ENCODE data around the gene SCAP.

SCAP gene

DNA sequence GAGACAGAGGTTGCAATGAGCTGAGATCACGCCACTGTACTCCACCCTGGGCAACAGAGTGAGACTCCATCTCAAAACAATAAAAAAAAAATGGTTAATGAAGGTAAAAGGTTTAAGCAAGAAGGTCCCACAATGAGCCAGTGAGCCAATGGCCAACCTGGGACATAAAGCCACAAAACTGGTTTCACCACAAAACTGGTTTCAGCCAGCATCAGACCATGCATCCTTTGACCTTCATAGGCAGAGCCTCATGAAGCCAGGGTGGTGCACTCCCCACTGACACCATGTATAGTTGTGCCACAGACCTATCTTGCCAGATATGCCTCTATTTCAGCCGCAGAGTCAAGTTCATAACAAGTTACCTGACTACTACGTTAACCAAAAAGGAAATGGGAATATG lies 41.9 kb downstream of the SCAP start:
- WGBS, 2 experiments, result 88 to 99% methylated on average over 3 of the region's 3 CpGs
- Histone ChIP-seq H3K4me3 (ENCODE audit: insufficient read depth, low read depth, low read length) (no peak overlapping the region), H3K27me3 (ENCODE audit: control insufficient read depth, insufficient read depth, low read length, poor library complexity, severe bottlenecking) (no peaks in the 10 kb centered on the region), H3K4me1 (ENCODE audit: control insufficient read depth, insufficient read depth, low read length) (peaks cover 12% of the 10 kb centered on the region), H3K9me3 (ENCODE audit: control insufficient read depth, low read length) (no peaks in the 10 kb centered on the region), H3K27ac (ENCODE audit: insufficient read depth, low read depth, low read length, poor library complexity, severe bottlenecking) (no peak overlapping the region), H3K36me3 (ENCODE audit: control insufficient read depth, insufficient read depth, low read length) (peaks cover 8% of the 10 kb centered on the region)

GRCh38 chr3:47432673-47433072 lies 43.1 kb downstream of the SCAP start:
- Histone ChIP-seq H3K27ac (ENCODE audit: insufficient read depth, low read depth, low read length, poor library complexity, severe bottlenecking) (no peak overlapping the region), H3K9me3 (ENCODE audit: control insufficient read depth, low read length) (no peaks in the 10 kb centered on the region), H3K4me1 (ENCODE audit: control insufficient read depth, insufficient read depth, low read length) (peaks cover 12% of the 10 kb centered on the region), H3K27me3 (ENCODE audit: control insufficient read depth, insufficient read depth, low read length, poor library complexity, severe bottlenecking) (no peaks in the 10 kb centered on the region), H3K36me3 (ENCODE audit: control insufficient read depth, insufficient read depth, low read length) (peaks cover 6% of the 10 kb centered on the region), H3K4me3 (ENCODE audit: insufficient read depth, low read depth, low read length) (no peak overlapping the region)
- WGBS, 2 experiments, result 89 to 91% methylated on average over 2 of the region's 2 CpGs

GRCh38 chr3:47431225-47431624 lies 44.5 kb downstream of the SCAP start:
- no peak overlapping the region for H3K27ac ChIP-seq (ENCODE audit: insufficient read depth, low read depth, low read length, poor library complexity, severe bottlenecking)
- H3K4me3 ChIP-seq (ENCODE audit: insufficient read depth, low read depth, low read length), result no peak overlapping the region
- WGBS, 2 experiments, result 95 to 97% methylated on average over 3 of the region's 3 CpGs
- H3K9me3 ChIP-seq (ENCODE audit: control insufficient read depth, low read length), result no peaks in the 10 kb centered on the region
- peaks cover 17% of the 10 kb centered on the region for H3K36me3 ChIP-seq (ENCODE audit: control insufficient read depth, insufficient read depth, low read length)
- no peaks in the 10 kb centered on the region for H3K27me3 ChIP-seq (ENCODE audit: control insufficient read depth, insufficient read depth, low read length, poor library complexity, severe bottlenecking)
- H3K4me1 ChIP-seq (ENCODE audit: control insufficient read depth, insufficient read depth, low read length), result peaks cover 12% of the 10 kb centered on the region

DNA sequence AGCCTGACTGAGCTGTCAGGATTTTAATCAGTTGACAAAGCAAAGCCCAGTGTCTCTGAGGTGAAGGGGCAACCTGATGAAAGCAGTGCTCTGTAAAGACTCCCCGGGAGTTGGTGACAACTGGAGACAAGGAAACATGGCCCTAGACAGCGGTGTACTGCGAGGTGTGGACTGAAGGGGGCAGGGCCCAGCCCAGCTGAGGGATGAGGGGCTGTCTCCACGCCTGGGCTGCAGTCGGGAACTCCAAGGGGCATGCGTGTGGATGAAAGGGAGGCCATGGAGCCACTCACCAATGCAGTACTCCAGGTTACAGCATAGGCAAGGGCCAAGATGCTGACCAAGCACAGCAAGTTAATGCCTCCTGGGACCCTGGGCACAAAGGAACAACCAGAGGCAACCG lies 45.1 kb downstream of the SCAP start:
- Histone ChIP-seq H3K27me3 (ENCODE audit: control insufficient read depth, insufficient read depth, low read length, poor library complexity, severe bottlenecking) (no peaks in the 10 kb centered on the region), H3K4me3 (ENCODE audit: insufficient read depth, low read depth, low read length) (no peak overlapping the region), H3K9me3 (ENCODE audit: control insufficient read depth, low read length) (no peaks in the 10 kb centered on the region), H3K4me1 (ENCODE audit: control insufficient read depth, insufficient read depth, low read length) (peaks cover 12% of the 10 kb centered on the region), H3K36me3 (ENCODE audit: control insufficient read depth, insufficient read depth, low read length) (peaks cover 18% of the 10 kb centered on the region), H3K27ac (ENCODE audit: insufficient read depth, low read depth, low read length, poor library complexity, severe bottlenecking) (no peak overlapping the region)
- WGBS, 2 experiments, result 85 to 87% methylated on average over 7 of the region's 7 CpGs

DNA sequence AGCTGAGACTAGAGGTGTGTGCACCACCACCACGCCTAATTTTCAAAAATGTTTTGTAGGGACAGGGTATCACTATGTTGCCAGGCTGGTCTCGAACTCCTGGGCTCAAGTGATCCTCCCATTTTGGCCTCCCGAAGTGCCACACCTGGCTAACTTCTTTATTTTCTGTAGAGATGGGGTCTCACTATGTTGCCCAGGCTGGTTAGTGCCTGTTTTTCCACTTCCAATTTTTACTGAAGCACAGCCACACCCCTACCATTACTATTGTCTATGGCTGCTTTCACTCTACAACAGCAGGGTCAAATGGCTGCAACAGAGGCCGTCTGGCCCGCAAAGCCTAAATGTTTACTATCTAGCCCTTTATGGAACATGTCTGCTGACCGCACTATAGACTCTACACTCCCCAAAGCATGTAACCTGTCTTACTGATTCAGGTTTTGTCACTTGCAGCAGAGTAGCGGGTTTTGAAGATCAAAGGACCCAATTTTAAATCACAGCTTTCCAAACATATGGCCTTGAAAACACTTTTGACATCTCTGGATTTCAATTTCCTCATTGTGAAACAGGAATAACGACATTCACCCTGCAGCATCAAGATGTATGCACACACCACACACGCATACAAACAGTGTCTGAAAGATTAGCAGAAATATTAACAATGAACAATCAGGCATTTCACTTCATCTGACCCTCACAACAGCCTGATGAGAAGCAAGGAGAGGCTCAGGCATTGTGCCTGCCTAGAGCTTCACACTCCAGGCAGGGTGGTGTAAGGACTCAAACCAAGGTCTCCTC lies 46.1 kb downstream of the SCAP start:
- Histone ChIP-seq H3K36me3 (ENCODE audit: control insufficient read depth, insufficient read depth, low read length) (peaks cover 22% of the 10 kb centered on the region), H3K4me3 (ENCODE audit: insufficient read depth, low read depth, low read length) (no peak overlapping the region)

DNA sequence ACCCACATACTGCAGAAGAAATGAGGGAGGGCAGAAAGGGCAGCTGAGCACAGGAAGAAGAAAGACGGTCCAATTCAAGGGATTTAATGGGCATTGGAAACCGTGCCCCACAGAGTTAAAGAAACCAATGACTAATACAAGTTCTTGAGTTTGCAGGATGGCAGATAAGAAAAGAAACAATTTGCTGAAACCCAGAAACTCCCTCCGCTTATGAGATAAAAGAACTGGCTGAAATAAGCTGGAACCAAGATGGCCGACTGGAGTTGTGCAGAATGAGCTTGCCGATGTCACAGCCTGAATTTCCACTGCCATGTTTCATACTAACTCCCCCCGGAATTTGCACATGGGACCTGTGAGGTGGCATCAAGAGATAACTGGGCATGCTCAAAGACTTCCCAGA lies 47.1 kb downstream of the SCAP start:
- no peak overlapping the region for H3K4me3 ChIP-seq (ENCODE audit: insufficient read depth, low read depth, low read length)
- no peaks in the 10 kb centered on the region for H3K27me3 ChIP-seq (ENCODE audit: control insufficient read depth, insufficient read depth, low read length, poor library complexity, severe bottlenecking)
- WGBS, 2 experiments, result 83 to 84% methylated on average over 6 of the region's 6 CpGs
- H3K9me3 ChIP-seq (ENCODE audit: control insufficient read depth, low read length), result no peaks in the 10 kb centered on the region
- H3K36me3 ChIP-seq (ENCODE audit: control insufficient read depth, insufficient read depth, low read length), result peaks cover 22% of the 10 kb centered on the region
- peaks cover 12% of the 10 kb centered on the region for H3K4me1 ChIP-seq (ENCODE audit: control insufficient read depth, insufficient read depth, low read length)
- H3K27ac ChIP-seq (ENCODE audit: insufficient read depth, low read depth, low read length, poor library complexity, severe bottlenecking), result no peak overlapping the region

More for the DNA sequence above, 46.1 kb downstream of the SCAP start:
- Histone ChIP-seq H3K27ac (ENCODE audit: insufficient read depth, low read depth, low read length, poor library complexity, severe bottlenecking) (no peak overlapping the region), H3K9me3 (ENCODE audit: control insufficient read depth, low read length) (no peaks in the 10 kb centered on the region), H3K27me3 (ENCODE audit: control insufficient read depth, insufficient read depth, low read length, poor library complexity, severe bottlenecking) (no peaks in the 10 kb centered on the region), H3K4me1 (ENCODE audit: control insufficient read depth, insufficient read depth, low read length) (peaks cover 12% of the 10 kb centered on the region)
- 94% methylated on average over 9 of the region's 9 CpGs for WGBS, 2 experiments

DNA sequence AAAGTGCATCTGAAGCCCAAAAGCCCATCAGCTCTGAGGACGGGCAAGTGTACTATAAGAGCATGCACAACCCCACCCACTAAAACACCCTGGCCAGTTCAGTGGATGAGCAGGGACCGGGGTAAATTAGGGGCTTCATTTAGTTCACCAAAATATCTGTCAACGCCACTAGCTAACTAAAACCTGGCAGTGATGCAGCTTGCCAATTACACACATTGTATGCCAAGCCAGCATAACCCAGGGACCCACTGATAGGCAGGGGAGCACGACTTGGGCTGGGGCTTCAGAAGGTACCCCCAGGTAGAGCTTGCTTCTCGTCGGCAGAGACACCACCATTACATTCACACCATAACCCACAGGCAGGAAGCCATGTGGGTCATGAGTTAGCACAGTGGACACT lies 47.9 kb downstream of the SCAP start:
- Histone ChIP-seq H3K4me3 (ENCODE audit: insufficient read depth, low read depth, low read length) (no peak overlapping the region), H3K27me3 (ENCODE audit: control insufficient read depth, insufficient read depth, low read length, poor library complexity, severe bottlenecking) (no peaks in the 10 kb centered on the region), H3K9me3 (ENCODE audit: control insufficient read depth, low read length) (no peaks in the 10 kb centered on the region), H3K27ac (ENCODE audit: insufficient read depth, low read depth, low read length, poor library complexity, severe bottlenecking) (no peak overlapping the region), H3K36me3 (ENCODE audit: control insufficient read depth, insufficient read depth, low read length) (peaks cover 22% of the 10 kb centered on the region), H3K4me1 (ENCODE audit: control insufficient read depth, insufficient read depth, low read length) (peaks cover 12% of the 10 kb centered on the region)
- WGBS, 2 experiments, result 94 to 95% methylated on average over 6 of the region's 6 CpGs

GRCh38 chr3:47425959-47426358 lies 49.8 kb downstream of the SCAP start:
- Histone ChIP-seq H3K27me3 (ENCODE audit: control insufficient read depth, insufficient read depth, low read length, poor library complexity, severe bottlenecking) (no peaks in the 10 kb centered on the region), H3K27ac (ENCODE audit: insufficient read depth, low read depth, low read length, poor library complexity, severe bottlenecking) (no peak overlapping the region), H3K9me3 (ENCODE audit: control insufficient read depth, low read length) (no peaks in the 10 kb centered on the region), H3K4me3 (ENCODE audit: insufficient read depth, low read depth, low read length) (no peak overlapping the region), H3K36me3 (ENCODE audit: control insufficient read depth, insufficient read depth, low read length) (peaks cover 17% of the 10 kb centered on the region), H3K4me1 (ENCODE audit: control insufficient read depth, insufficient read depth, low read length) (peaks cover 10% of the 10 kb centered on the region)
- WGBS, 2 experiments, result 94 to 98% methylated on average over 9 of the region's 9 CpGs

DNA sequence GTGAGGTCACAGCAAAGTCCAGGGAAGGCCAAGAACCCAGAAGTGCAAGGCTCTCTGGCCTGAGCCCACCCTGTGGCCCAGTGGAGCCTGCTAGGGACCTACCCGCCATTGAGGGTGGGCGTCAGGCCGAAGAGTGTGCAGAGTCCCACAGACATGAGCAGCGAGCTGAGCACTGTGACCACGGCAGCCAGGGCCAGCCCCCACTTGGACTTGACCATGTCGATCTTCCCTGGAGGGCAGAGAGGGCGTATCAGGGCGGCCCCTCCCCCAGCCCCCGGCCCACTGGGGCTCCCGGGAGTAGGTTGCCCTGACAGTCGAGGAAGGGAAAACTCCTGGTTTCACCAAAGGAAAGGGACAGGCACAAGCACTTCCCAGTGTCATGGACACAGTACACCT lies 50.4 kb downstream of the SCAP start:
- Histone ChIP-seq H3K27ac (ENCODE audit: insufficient read depth, low read depth, low read length, poor library complexity, severe bottlenecking) (no peak overlapping the region), H3K4me3 (ENCODE audit: insufficient read depth, low read depth, low read length) (no peak overlapping the region), H3K4me1 (ENCODE audit: control insufficient read depth, insufficient read depth, low read length) (peaks cover 4% of the 10 kb centered on the region), H3K36me3 (ENCODE audit: control insufficient read depth, insufficient read depth, low read length) (peaks cover 17% of the 10 kb centered on the region), H3K27me3 (ENCODE audit: control insufficient read depth, insufficient read depth, low read length, poor library complexity, severe bottlenecking) (no peaks in the 10 kb centered on the region), H3K9me3 (ENCODE audit: control insufficient read depth, low read length) (no peaks in the 10 kb centered on the region)
- WGBS, 2 experiments, result 95 to 96% methylated on average over 11 of the region's 11 CpGs

DNA sequence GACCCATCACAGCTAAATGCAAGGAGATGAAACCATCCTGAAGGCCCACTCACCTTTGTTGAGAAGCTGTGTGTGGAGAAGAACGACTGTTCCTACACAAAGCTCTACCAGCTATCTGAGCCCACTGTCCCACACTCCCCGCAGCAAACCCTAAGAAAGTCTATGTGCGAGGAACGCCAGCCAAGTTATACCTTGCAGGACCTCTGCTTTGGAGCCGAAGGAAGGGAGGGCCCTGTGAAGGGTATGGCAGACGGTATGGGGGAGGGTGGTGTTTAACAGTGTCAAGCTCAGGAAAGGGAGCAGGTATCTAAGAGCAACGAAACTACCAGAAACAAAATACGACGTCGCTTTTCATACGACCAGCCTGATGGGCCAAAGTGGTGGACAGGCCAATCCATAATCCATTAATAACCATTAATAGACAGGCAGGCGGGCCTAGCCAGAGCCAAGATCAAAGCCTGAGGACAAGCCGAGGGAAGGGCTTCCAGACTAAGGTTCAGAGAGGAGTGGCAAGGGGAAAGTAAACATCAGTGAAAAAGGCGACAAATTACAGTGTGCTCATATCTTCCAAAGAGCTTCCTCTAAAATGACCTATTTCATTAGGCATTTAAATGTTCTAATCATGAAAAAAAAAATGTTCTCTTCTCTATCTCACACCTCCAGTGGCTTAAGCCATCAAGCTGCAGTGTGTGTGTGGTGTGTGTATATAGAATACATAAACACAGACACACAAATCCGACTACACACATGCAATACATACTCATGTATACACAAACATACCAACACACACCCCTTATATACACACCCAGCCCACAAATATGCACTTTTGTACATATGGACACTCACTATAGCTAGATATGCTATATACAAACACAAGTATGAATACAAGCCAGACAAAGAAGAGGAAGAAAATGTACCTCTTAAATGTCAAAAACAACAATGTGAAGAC lies 51.0 kb downstream of the SCAP start:
- Histone ChIP-seq H3K27me3 (ENCODE audit: control insufficient read depth, insufficient read depth, low read length, poor library complexity, severe bottlenecking) (no peaks in the 10 kb centered on the region), H3K36me3 (ENCODE audit: control insufficient read depth, insufficient read depth, low read length) (peaks cover 20% of the 10 kb centered on the region), H3K9me3 (ENCODE audit: control insufficient read depth, low read length) (no peaks in the 10 kb centered on the region), H3K4me1 (ENCODE audit: control insufficient read depth, insufficient read depth, low read length) (no peaks in the 10 kb centered on the region), H3K4me3 (ENCODE audit: insufficient read depth, low read depth, low read length) (no peak overlapping the region), H3K27ac (ENCODE audit: insufficient read depth, low read depth, low read length, poor library complexity, severe bottlenecking) (no peak overlapping the region)
- 93 to 94% methylated on average over 15 of the region's 15 CpGs for WGBS, 2 experiments

Measured in ectodermal cell (in vitro differentiated cells).